GM21423 (cell line): ENCODE data around the gene TBXT.

ENCODE experiments used
- ATAC-seq: cut with Tn5 transposase; IDR thresholded peaks from one replicate; pipeline ENCODE4 v1.9.1; 2021; ENCODE audit warnings: mild to moderate bottlenecking, moderate library complexity; ENCODE audit not compliant: unreplicated experiment

The TBXT gene

DNA sequence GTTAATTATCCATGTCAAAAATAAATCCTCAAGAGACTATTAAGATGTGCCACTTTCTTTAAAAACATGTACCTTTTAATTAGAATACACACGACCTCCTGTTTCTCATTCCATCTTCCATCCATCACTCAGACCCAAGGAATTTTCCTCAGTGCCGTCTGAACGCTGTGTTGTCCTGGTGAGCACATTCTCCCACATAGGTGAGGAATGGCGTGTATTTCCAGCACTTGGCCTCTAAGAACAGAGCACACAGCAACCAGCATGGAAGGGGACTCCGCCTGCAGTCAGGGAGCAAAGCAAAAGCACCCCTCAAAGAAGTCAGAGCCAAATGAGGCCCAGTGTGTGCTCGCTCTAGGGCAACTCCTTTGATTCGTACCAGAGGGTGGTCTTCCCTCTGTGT is 45.9 kb downstream of the TBXT start:
- ATAC-seq = no peak

DNA sequence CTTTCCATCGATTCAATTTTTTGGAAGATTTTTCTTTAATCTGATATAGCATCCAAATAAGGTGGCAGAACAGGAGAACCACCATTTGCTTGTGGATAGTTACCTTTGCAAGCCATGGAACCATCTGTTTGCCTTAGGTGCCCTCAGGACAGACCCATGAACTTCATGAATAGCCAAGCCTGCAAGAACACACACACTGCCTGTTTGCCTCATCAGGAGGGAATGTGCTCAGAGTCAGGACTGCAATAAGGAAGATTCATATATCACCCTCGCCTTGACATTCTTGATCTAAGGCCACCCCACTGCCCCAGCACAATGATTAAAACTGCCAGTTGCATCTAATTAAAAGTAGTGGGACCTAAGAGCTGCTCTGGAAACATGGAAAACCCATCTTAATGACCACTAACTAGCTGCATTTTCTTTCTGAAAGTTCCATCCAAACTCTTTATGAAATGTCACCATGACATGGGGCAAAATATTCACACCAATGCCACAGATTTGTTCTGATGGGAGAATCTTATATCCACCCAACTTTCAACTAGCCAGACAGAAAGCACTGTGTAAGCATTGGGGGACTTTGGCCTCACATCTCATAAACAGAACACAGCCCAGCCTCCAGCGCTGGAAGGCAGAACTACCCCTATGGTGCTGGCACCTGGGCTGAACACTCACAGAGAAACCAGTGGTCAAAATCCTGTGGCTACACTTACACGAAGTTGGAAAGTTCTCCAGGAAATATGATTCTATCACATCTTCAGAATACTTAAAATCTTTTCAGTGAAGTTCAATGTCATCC is 48.3 kb downstream of the TBXT start:
- ATAC-seq = no peak

DNA sequence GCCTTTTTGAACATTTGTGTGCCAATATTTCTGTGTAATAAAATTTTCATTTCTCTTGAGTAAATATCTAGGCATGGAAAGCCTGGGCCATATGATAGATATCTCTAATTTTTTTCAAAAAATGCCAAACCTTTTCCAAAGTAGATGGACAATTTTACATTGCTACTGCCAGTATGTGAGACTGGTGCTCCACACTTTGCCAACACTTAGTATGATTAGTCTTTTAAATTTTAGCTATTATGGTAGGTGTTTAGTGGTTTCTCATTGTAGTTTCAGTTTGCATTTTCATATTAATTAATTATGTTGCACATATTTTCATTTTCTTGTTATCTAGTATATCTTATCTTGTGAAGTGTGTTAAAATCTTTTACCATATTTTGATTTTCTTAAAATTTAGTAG is 52.0 kb downstream of the TBXT start:
- ATAC-seq = no peak

DNA sequence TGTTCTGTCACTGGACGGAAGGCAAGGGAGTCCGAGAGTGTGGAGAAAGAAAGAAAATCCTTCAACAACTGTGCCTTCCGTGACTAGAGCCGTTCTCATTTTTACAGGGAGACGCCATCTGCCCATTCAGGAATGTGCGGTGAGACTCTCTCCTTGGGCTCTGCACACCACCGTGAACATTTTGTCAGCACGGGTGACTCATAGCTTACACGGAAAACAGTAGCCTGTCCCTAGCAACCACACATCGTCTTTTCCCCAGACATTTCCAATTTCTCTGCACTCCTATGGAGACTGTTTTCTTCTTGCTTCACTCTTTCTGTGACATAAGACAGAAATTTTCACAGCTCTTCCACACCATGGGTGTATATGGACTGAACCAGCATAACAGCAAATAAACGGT is 55.1 kb downstream of the TBXT start:
- ATAC-seq = no peak

DNA sequence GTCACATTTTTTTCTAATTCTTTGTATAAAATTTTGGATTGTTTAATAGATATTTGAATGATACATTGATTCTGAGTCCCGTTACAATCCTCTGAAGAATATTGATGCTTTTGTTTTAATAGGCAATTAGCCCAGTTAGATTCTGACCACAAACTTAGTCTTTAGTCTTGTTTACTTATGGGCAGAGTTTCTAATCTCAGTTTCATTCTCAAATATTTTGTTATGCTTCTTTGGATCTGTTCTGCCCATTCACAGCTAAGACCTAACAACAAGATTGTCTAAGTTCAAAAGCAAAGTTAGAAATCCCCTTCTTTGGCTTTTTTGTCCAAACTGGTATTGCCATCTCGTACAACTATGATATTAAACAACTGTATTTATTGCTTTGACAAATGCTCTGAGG is 58.0 kb downstream of the TBXT start:
- peak; percentile 50 for ATAC-seq
